ENCODE measurements around the gene FOXI3. TPM values are rescaled to one million over a fixed set of nuclear protein-coding genes. Genes with fewer than 3 reads are reported as not detected.

FOXI3 gene
- not detected for total RNA-seq

DNA sequence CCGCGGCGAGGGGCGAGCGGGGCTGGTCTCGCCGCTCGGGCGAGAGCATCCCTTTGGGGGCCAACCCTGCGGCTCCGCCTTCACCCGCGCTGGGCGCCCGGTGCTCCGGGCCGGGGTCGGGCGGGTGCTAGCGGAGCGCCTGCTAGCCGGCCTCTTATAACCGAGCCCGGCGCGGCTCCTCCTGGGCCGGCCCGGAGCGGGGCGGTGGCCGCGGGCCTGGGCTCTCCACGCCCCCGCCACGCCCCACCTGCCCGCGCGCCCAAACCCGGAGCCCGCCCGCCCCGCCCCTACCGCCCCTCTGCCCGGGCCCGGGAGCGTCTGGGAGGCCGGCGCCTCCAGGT, at the start of gene FOXI3:
TSS of gene FOXI3 (minus strand) at position 129 of the 341 bp plus-strand sequence. CDS start 158 bp downstream, outside the sequence.

Small RNA genes lying within 50 kb of the gene (small RNA-seq; reads per million reads assigned to genes)
- gene RNU6-1007P = 0 reads per million in 2 donors

Other genes with a start within 250 kb of the FOXI3 start
- 10 to 100 TPM; 15.3 to 21.0 TPM for gene EIF2AK3, start 174.8 kb upstream of the FOXI3 start, total RNA-seq
- 10 to 100 TPM in 1 of 2 donors, 1 to 10 TPM in 1; 6.2 to 11.0 TPM for gene RPIA, start 239.0 kb upstream of the FOXI3 start, total RNA-seq